PFSK-1 (cell line): Measurements from ENCODE around the gene ACER2.

Source experiments
- FOXP2 ChIP-seq: optimal IDR thresholded peaks from 2 replicates; pipeline ENCODE3; 2011; ENCODE audit warnings: borderline replicate concordance, control low read depth, inconsistent platforms; ENCODE audit not compliant: insufficient read depth; ENCODE audit errors: extremely low read length, extremely low read depth
- POLR2AphosphoS5 ChIP-seq: IDR thresholded peaks from 2 replicates; pipeline ENCODE4 v1.6.1; 2012; ENCODE audit warnings: low read depth, mild to moderate bottlenecking, control low read depth, low read length, moderate library complexity
- SIN3A ChIP-seq: IDR thresholded peaks from 2 replicates; pipeline ENCODE4 v1.6.1; 2012; ENCODE audit warnings: mild to moderate bottlenecking, low read length, moderate library complexity, borderline replicate concordance; ENCODE audit not compliant: insufficient read depth
- TAF1 ChIP-seq: IDR thresholded peaks from 2 replicates; pipeline ENCODE4 v1.6.1; 2012; ENCODE audit warnings: low read length, control low read depth, borderline replicate concordance; ENCODE audit not compliant: insufficient read depth
- TF ChIP-seq, protein P1 (sequence below), 2 experiments: IDR thresholded peaks; 2 replicates each; pipeline versions ENCODE4 v1.6.1 to v1.8.0; 2011 to 2012; ENCODE audit warnings: low read depth in 2 of 2, low read length in 2 of 2, control low read depth in 1 of 2, inconsistent platforms in 1 of 2, mild to moderate bottlenecking in 1 of 2, moderate library complexity in 1 of 2; ENCODE audit not compliant: insufficient read depth in 1 of 2

Gene ACER2

DNA sequence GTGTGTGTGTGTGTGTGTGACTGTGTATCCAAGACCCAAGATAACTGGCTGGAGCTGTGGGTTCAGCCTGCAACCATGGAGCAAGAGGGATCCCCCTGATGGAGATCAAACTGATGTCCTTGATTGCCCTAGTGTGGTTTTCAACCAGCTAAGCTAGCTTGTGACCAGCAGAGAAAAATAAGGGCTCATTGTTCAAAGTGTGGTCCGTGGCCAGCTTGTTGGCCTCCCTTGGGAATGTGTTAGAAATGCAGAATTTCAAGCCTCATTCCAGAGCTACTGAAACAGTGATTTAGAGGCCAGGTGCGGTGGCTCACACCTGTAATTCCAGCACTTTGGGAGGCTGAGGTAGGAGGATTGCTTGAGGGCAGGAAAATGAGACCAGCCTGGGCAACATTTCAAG, 79.9 kb downstream of the ACER2 start:
- TF ChIP-seq FOXP2, result no peak
- TF ChIP-seq, protein P1, sequence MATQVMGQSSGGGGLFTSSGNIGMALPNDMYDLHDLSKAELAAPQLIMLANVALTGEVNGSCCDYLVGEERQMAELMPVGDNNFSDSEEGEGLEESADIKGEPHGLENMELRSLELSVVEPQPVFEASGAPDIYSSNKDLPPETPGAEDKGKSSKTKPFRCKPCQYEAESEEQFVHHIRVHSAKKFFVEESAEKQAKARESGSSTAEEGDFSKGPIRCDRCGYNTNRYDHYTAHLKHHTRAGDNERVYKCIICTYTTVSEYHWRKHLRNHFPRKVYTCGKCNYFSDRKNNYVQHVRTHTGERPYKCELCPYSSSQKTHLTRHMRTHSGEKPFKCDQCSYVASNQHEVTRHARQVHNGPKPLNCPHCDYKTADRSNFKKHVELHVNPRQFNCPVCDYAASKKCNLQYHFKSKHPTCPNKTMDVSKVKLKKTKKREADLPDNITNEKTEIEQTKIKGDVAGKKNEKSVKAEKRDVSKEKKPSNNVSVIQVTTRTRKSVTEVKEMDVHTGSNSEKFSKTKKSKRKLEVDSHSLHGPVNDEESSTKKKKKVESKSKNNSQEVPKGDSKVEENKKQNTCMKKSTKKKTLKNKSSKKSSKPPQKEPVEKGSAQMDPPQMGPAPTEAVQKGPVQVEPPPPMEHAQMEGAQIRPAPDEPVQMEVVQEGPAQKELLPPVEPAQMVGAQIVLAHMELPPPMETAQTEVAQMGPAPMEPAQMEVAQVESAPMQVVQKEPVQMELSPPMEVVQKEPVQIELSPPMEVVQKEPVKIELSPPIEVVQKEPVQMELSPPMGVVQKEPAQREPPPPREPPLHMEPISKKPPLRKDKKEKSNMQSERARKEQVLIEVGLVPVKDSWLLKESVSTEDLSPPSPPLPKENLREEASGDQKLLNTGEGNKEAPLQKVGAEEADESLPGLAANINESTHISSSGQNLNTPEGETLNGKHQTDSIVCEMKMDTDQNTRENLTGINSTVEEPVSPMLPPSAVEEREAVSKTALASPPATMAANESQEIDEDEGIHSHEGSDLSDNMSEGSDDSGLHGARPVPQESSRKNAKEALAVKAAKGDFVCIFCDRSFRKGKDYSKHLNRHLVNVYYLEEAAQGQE (IDR thresholded peaks at IDR 0.05; ENCODE audit: insufficient read depth in 1 of 2, low read depth in 2 of 2, low read length in 2 of 2), result no peak
- TF ChIP-seq POLR2AphosphoS5, result no peak
- TF ChIP-seq TAF1, result no peak
- no peak for TF ChIP-seq SIN3A

DNA sequence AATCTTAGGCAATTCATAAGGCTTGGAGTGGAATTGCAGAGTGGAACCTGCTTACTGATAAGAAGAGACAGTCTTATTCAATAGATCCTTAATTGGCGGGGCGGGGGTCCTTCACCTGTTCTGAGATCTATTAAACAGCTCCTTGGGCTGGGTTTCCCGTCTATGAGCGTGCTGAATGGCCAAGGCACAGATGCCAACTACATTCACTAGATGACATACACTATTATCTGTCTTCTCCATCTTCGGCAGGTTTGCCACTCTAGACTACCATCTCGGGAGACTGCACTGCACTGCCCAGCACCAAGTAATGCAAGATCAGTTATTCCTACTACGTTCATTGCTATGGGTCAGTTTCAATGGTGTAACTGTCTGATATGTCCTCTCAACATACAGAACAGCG, 81.5 kb downstream of the ACER2 start:
- TF ChIP-seq SIN3A (no peak), TAF1 (no peak), POLR2AphosphoS5 (no peak), FOXP2 (no peak)
- TF ChIP-seq, protein P1 (IDR thresholded peaks at IDR 0.05; ENCODE audit: insufficient read depth in 1 of 2, low read depth in 2 of 2, low read length in 2 of 2), result no peak

DNA sequence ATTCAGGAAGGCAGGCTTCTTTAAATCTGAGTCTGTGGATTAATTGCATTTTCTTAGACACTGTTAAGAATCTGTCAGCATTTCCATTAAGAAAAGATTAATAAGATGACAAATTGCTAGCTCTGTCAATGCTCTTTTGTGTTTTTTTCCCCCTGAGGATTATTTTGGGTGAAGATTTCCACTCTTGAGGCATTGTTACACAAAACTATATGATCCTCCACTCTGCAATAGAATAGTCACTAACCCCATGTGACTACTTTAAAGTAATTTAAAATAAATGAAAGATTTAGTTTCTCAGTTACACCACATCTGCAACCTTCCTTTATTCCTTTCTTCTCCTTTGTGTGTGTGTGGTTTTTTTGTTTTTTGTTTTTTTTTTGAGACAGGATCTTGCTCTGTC, 82.0 kb downstream of the ACER2 start:
- TF ChIP-seq FOXP2 (no peak), TAF1 (no peak), SIN3A (no peak), POLR2AphosphoS5 (no peak)
- TF ChIP-seq, protein P1 (IDR thresholded peaks at IDR 0.05; ENCODE audit: insufficient read depth in 1 of 2, low read depth in 2 of 2, low read length in 2 of 2), result no peak

DNA sequence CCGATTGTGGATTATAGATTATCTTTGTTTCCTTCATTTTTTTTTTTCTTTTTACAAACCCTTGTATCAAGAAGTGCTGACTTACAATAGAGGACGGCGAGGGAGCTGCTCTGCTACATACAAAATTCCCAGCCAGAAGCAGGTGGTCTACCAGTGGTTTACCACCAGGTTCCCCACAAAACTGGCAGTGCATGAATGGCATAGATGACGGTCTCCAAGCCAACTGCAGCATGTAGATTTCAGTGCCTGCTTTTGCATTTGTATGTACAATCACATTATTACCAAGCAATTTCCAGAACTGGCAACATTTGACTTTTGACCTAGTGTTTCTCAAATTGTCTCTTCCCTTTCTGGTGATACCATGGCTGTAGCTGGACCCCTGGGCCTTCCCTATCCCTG, 84.0 kb downstream of the ACER2 start:
- TF ChIP-seq FOXP2, result no peak
- no peak for TF ChIP-seq SIN3A
- no peak for TF ChIP-seq TAF1
- no peak for TF ChIP-seq POLR2AphosphoS5
- TF ChIP-seq, protein P1 (IDR thresholded peaks at IDR 0.05; ENCODE audit: insufficient read depth in 1 of 2, low read depth in 2 of 2, low read length in 2 of 2), result no peak

DNA sequence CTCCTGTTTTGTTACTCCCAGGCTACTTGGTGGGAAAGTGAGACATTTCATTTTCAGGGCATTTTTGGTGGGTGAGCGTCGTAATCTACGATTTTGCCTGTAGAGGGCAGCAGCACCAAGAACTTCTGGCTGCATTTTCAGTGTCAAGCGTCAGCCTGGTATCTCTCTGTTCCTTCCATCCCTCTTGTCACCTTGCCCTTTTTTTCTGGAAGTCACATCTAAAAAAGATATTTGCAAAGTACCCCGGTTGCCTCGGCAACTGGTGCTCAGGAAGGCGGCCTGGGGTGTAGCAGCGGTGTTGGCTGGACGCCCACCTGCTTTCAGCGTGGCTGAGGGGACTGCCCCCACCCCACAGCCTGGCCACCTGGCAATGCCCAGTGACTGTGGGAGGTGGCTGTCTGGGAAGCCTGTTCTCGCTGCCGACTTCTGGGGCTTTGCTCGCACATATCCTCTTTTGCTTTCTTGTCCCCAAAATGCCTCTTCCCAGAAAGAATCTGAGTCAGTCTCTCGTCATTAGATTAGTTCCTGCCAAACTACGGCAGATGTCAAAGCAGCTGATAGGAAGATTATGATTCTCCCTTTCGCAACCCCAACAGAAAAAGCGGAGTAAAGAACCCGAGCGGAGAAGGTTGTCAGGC, 84.5 kb downstream of the ACER2 start:
- TF ChIP-seq POLR2AphosphoS5 (no peak), SIN3A (no peak), FOXP2 (no peak), TAF1 (no peak)
- TF ChIP-seq, protein P1 (IDR thresholded peaks at IDR 0.05; ENCODE audit: insufficient read depth in 1 of 2, low read depth in 2 of 2, low read length in 2 of 2), result no peak
